Fibroblast of pulmonary artery (primary cell): ENCODE data around the gene RTKN.

Experiments used
- DNase-seq: peaks from one replicate; pipeline ENCODE4 v3.0.0-alpha.2; 2010; ENCODE audit warnings: low read depth
- H3K4me3 ChIP-seq: replicated peaks from 2 replicates; pipeline ENCODE4 v1.5.1; 2011; ENCODE audit warnings: low read depth, mild to moderate bottlenecking, control low read depth, low read length, moderate library complexity
- CTCF ChIP-seq: IDR thresholded peaks from 2 replicates; pipeline ENCODE4 v1.5.1; 2011; ENCODE audit warnings: mild to moderate bottlenecking, control low read depth, low read length, inconsistent platforms; ENCODE audit errors: missing control alignments

The RTKN gene

GRCh38 chr2:74481961-74482800 is 40.4 kb upstream of the RTKN start:
- TF ChIP-seq CTCF: no peak
- peak overlapping the region; percentile 98 for H3K4me3 ChIP-seq
- no peak for DNase-seq

GRCh38 chr2:74481431-74481830 is 39.7 kb upstream of the RTKN start:
- DNase-seq: no peak
- TF ChIP-seq CTCF: no peak
- peak overlapping the region; percentile 98 for H3K4me3 ChIP-seq

- H3K4me3 ChIP-seq: no peak overlapping the region
- TF ChIP-seq CTCF: peak; percentile 38
- no peak for DNase-seq
Measured at GRCh38 chr2:74474899-74475298, 33.2 kb upstream of the RTKN start.

- H3K4me3 ChIP-seq: no peak overlapping the region
- DNase-seq: no peak
- no peak for TF ChIP-seq CTCF
Measured at GRCh38 chr2:74474481-74474880, 32.7 kb upstream of the RTKN start.

GRCh38 chr2:74472945-74473258 is 31.2 kb upstream of the RTKN start:
- no peak for DNase-seq
- no peak for TF ChIP-seq CTCF
- peak overlapping the region; percentile 66 for H3K4me3 ChIP-seq

- peak; percentile 96 for DNase-seq
- H3K4me3 ChIP-seq: peak within 1 kb of the TSS; percentile 66
- TF ChIP-seq CTCF: no peak
Measured at GRCh38 chr2:74472086-74472944, 30.6 kb upstream of the RTKN start, which contains the start of gene MRPL53. Gene MRPL53 (minus strand): TSS chr2:74472680. CDS start chr2:74472660, 20 bp downstream.
